Gastrocnemius medialis (tissue), 4 donors: ENCODE measurements around the gene PRPS1.
"Not testable (repeated sequence)": the region's sequence is repeated elsewhere in the genome, so short reads cannot be mapped to it uniquely, and the experiment has no call there.

ENCODE experiments used
- POLR2A ChIP-seq, 2 donors: fragments of 450-650 bp; IDR thresholded peaks; one replicate each; pipeline ENCODE4 v1.6.1; 2017; ENCODE audit warnings: antibody characterized with exemption in 2 of 2, mild to moderate bottlenecking in 2 of 2, moderate library complexity in 2 of 2
- TF ChIP-seq, protein P1 (sequence below), 5 experiments: fragments of 450-650 bp in 3 of 5; fragments of 200-600 bp in 2 of 5; sonication (generic) in 2 of 5; IDR thresholded peaks in 4 of 5; conservative IDR thresholded peaks in 1 of 5; 1 replicate in 4 of 5; 2 replicates in 1 of 5; pipeline ENCODE4 v1.5.1; 2016 to 2019; ENCODE audit warnings: antibody characterized with exemption in 5 of 5, mild to moderate bottlenecking in 3 of 5, moderate library complexity in 3 of 5

GRCh38 chrX:107609061-107609460 lies 19.2 kb upstream of the PRPS1 start:
- TF ChIP-seq, protein P1, sequence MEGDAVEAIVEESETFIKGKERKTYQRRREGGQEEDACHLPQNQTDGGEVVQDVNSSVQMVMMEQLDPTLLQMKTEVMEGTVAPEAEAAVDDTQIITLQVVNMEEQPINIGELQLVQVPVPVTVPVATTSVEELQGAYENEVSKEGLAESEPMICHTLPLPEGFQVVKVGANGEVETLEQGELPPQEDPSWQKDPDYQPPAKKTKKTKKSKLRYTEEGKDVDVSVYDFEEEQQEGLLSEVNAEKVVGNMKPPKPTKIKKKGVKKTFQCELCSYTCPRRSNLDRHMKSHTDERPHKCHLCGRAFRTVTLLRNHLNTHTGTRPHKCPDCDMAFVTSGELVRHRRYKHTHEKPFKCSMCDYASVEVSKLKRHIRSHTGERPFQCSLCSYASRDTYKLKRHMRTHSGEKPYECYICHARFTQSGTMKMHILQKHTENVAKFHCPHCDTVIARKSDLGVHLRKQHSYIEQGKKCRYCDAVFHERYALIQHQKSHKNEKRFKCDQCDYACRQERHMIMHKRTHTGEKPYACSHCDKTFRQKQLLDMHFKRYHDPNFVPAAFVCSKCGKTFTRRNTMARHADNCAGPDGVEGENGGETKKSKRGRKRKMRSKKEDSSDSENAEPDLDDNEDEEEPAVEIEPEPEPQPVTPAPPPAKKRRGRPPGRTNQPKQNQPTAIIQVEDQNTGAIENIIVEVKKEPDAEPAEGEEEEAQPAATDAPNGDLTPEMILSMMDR (IDR thresholded peaks at IDR 0.05 in 4 of 5, conservative IDR thresholded peaks at IDR 0.05 in 1 of 5) = not testable (repeated sequence)
- not testable (repeated sequence) for TF ChIP-seq POLR2A (IDR thresholded peaks at IDR 0.05)
